GM23338 (cell line): ENCODE data around the gene SCCPDH. TPM values are rescaled to one million over a fixed set of nuclear protein-coding genes. Genes with fewer than 3 reads are reported as not detected.

Experiments used
- CTCF ChIP-seq, 2 experiments: fragments of 200-600 bp in 1 of 2; sonication (generic) in 1 of 2; conservative IDR thresholded peaks; 2 replicates each; pipeline versions ENCODE4 v1.5.1 to v1.6.1; 2016 to 2017; ENCODE audit warnings: antibody characterized with exemption in 2 of 2, low read depth in 2 of 2, mild to moderate bottlenecking in 2 of 2, moderate library complexity in 1 of 2
- NANOG ChIP-seq: IDR thresholded peaks from 2 replicates; pipeline ENCODE4 v1.6.1; 2016; ENCODE audit warnings: antibody characterized with exemption, borderline replicate concordance
- REST ChIP-seq: IDR thresholded peaks from one replicate; pipeline ENCODE4 v1.6.1; 2018; ENCODE audit warnings: antibody characterized with exemption; ENCODE audit not compliant: unreplicated experiment
- ZNF462 ChIP-seq: fragments of 250-450 bp; sonication (Bioruptor Pico); IDR thresholded peaks from 2 replicates; pipeline ENCODE4 v1.5.0; 2020; ENCODE audit warnings: mild to moderate bottlenecking, moderate library complexity
- polyA plus RNA-seq: library from polyadenylated mRNA; unstranded; fragments of >200 nt; fragmentation: Nextera tagmentation; extraction: Ambion mirVana; gene quantifications from 2 replicates; pipeline ENCODE4 v1.2.1, GENCODE V29; 2016
- total RNA-seq: library from RNA; depleted of rRNA; stranded (reverse); fragments of >200 nt; shearing (Covaris generic); gene quantifications from 2 replicates; pipeline ENCODE4 v1.2.3, GENCODE V29; 2014

Gene SCCPDH
- total and polyA plus RNA-seq, 2 experiments from 2014 or later = 14.4 to 18.8 TPM

- TF ChIP-seq ZNF462 (CRISPR knock-in tag) (no peak), CTCF (conservative IDR thresholded peaks at IDR 0.05; ENCODE audit: low read depth in 2 of 2) (no peak), NANOG (no peak), REST (no peak)
Measured at GRCh38 chr1:246772686-246773085, 48.5 kb downstream of the SCCPDH start (continued).
